Esophagus squamous epithelium (tissue), 4 donors: Measurements from ENCODE around the gene PCK1.

Source experiments
- POLR2A ChIP-seq, 4 donors: fragments of 450-650 bp; IDR thresholded peaks; one replicate each; pipeline ENCODE4 v1.6.1; 2017; ENCODE audit warnings: antibody characterized with exemption in 4 of 4, mild to moderate bottlenecking in 4 of 4, moderate library complexity in 3 of 4
- TF ChIP-seq, protein P1 (sequence below), 6 experiments: fragments of 450-650 bp in 4 of 6; fragments of 200-600 bp in 2 of 6; sonication (generic) in 2 of 6; IDR thresholded peaks; one replicate each; pipeline ENCODE4 v1.5.1; 2016 to 2019; ENCODE audit warnings: antibody characterized with exemption in 6 of 6, mild to moderate bottlenecking in 4 of 6, moderate library complexity in 4 of 6

DNA sequence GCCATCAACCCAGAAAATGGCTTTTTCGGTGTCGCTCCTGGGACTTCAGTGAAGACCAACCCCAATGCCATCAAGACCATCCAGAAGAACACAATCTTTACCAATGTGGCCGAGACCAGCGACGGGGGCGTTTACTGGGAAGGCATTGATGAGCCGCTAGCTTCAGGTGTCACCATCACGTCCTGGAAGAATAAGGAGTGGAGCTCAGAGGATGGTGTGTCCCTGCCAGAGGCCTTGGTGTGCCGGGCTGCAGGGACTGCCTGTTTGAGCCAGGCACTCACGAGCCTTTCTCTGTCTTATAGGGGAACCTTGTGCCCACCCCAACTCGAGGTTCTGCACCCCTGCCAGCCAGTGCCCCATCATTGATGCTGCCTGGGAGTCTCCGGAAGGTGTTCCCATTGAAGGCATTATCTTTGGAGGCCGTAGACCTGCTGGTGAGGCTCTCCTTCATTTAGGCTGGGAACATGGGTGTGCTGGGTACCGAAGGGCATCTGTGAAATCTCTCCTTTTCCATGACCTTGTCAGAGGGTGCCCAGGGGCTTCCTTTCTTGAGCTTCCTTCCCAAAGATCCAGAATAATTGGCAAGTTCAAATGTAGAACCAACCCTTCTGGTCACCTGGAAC lies 3.4 kb downstream of the PCK1 start:
- TF ChIP-seq, protein P1, sequence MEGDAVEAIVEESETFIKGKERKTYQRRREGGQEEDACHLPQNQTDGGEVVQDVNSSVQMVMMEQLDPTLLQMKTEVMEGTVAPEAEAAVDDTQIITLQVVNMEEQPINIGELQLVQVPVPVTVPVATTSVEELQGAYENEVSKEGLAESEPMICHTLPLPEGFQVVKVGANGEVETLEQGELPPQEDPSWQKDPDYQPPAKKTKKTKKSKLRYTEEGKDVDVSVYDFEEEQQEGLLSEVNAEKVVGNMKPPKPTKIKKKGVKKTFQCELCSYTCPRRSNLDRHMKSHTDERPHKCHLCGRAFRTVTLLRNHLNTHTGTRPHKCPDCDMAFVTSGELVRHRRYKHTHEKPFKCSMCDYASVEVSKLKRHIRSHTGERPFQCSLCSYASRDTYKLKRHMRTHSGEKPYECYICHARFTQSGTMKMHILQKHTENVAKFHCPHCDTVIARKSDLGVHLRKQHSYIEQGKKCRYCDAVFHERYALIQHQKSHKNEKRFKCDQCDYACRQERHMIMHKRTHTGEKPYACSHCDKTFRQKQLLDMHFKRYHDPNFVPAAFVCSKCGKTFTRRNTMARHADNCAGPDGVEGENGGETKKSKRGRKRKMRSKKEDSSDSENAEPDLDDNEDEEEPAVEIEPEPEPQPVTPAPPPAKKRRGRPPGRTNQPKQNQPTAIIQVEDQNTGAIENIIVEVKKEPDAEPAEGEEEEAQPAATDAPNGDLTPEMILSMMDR (IDR thresholded peaks at IDR 0.05) = no peak
- no peak for TF ChIP-seq POLR2A (IDR thresholded peaks at IDR 0.05)
